Effector memory CD4-positive, alpha-beta T cell (primary cell): Measurements from ENCODE around the gene WDR33.

Experiments
- DNase-seq, 3 donors: peaks; one replicate each; pipeline ENCODE4 v3.0.0-alpha.2; 2020
- H3K27ac ChIP-seq: 2 replicates; pipeline ENCODE4 v1.7.0; 2013; ENCODE audit warnings: mild to moderate bottlenecking, low read length, moderate library complexity; ENCODE audit not compliant: insufficient read depth, poor library complexity, severe bottlenecking
- H3K27me3 ChIP-seq: replicated peaks from 2 replicates; pipeline ENCODE4 v1.7.0; 2013; ENCODE audit warnings: mild to moderate bottlenecking, low read length; ENCODE audit not compliant: insufficient read depth, control insufficient read depth, poor library complexity, severe bottlenecking
- H3K36me3 ChIP-seq: 2 replicates; pipeline ENCODE4 v1.7.0; 2013; ENCODE audit warnings: mild to moderate bottlenecking, low read length, moderate library complexity; ENCODE audit not compliant: control insufficient read depth, insufficient read depth
- H3K4me1 ChIP-seq: 2 replicates; pipeline ENCODE4 v1.7.0; 2013; ENCODE audit warnings: low read length, mild to moderate bottlenecking; ENCODE audit not compliant: control insufficient read depth, insufficient read depth, poor library complexity, severe bottlenecking
- H3K4me3 ChIP-seq: 2 replicates; pipeline ENCODE4 v1.7.0; 2013; ENCODE audit warnings: low read length, low read depth, mild to moderate bottlenecking; ENCODE audit not compliant: insufficient read depth, poor library complexity, severe bottlenecking
- H3K9me3 ChIP-seq: 2 replicates; pipeline ENCODE4 v1.7.0; 2013; ENCODE audit warnings: mild to moderate bottlenecking, low read length, moderate library complexity; ENCODE audit not compliant: control insufficient read depth

Gene WDR33

DNA sequence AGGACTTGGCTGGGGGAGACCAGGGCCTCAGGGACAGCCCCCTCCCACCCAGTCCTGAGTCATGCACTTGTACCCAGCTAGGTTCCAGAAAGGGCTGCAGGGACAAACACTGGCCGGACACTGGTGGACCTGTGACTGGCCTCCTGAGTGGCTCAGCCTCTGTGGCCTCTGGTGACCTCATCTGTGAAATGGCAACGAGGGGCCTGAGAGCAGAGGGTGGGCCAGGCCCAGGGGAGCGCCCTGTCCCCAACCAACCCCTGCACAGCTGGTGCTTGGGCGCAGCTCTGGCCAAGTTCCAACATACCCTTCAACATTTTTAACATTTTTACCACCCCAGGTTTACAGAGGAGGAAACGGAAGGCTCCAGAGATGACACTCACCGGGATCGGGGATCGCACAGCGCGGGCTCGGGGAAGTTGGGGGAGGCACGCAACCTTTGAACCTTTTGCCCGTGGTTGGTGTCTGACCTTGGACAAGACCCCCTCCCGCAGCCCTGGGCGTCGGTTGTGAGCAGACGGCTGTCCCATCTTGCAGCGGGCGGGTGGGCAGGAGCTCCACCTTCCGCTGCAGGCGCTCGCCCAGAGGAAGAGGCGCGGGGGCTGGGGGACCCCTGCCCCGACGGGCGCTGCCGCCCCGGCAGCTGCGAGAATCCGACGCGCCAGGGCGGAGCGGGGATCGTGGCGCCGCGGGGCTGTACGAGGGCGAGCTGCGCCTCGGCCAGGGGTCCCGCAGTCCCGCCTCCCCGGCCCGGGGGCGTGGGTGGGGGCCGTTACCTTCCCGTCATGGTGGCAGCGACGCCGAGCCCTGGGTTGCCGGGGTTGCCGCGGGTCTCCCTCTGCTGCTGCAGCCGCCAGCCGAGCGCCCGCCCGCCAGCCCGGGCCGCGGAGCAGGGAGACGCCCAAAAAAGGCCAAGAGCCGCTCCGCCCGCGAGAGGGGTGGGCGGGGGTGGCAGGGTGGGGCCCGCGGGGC is 136.4 kb downstream of the WDR33 start:
- Histone ChIP-seq H3K36me3 (no peaks in the 10 kb centered on the region), H3K4me1 (peaks cover 6% of the 10 kb centered on the region), H3K27me3 (peaks cover 19% of the 10 kb centered on the region), H3K27ac (no peak overlapping the region), H3K9me3 (no peaks in the 10 kb centered on the region), H3K4me3 (peak overlapping the region; percentile 39)
- no peak for DNase-seq

DNA sequence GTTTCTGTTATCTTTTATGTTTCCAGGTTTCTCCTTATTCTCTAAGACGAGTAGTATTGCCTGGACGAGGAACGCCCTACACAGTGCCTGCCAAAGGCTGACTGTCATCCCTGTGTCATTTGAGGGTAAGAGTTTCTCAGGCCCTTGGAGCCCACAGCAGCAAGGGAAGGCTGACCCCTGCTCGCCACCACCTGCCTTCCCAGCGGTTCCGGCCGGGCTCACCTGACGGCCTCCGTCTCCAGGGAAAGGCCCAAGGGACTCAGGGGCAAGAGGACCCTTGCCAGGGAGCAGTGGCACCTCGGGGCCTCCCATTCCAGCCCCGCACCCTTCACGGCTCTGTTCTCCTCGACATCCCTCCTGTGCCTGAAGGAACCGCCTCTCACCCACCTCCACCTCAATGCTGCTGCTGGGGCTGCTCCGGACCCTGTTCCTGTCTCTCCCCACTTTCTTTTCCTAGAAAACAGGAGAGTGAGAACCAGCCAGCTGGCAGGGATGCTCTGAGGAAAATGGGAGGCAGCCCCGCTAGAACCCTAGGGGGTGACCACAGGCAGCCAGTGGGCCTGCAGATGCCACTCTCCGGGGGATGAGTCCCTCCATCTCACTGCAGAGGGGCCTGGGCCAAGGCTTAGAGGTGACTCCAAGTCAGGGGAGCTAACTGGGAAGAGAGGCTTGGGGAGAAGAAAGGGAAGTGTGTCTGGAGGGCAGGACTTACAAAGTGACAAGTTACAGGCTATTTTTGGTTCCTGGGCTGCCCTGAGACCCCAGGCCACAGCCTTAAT is 137.5 kb downstream of the WDR33 start:
- no peaks in the 10 kb centered on the region for H3K36me3 ChIP-seq
- H3K27ac ChIP-seq, result no peak overlapping the region
- H3K9me3 ChIP-seq, result no peaks in the 10 kb centered on the region
- peaks cover 19% of the 10 kb centered on the region for H3K27me3 ChIP-seq
- no peak for DNase-seq
- no peak overlapping the region for H3K4me3 ChIP-seq
- H3K4me1 ChIP-seq, result peaks cover 6% of the 10 kb centered on the region

DNA sequence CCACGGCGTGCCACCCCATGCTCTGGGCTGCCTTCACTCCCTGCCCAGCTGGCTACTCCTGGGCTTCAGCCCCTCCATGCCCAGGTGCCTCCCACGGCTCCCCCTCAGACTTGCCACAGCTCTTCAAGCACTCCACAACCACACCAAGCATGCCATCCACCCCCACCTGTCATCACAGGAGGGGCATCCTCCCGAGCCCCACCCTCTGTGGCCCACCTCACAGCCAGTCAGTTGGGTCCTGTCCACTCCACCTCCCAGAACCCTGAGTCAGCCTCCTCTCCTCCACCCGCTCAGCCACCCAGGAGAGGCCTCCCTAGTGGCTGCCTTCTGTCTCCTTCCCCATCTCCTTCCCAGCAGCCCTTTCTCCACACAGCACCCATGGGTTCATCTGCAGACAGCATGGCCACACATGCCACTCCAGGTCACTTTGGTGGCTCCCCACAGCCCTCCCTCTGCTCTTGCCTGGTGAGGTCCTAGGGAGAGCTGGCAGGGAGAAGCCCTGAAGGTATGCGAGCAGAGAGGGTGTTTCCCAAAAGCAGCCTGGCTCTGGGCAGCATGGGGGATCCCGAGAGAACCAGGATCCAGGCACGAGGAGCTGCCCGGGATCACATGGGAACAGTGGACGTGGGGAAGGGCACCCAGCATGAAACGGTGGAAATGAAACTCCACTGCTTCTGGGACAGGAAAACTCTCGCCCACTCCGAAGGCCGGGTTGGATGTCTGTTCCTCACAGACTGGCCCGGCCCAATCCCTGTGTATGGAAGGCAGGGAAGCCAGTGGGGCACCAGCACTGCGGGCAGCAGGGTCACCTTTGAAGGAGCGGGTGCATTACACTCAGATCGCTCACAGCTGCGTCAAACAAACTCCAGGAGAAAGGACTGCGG is 138.4 kb downstream of the WDR33 start:
- no peak overlapping the region for H3K27ac ChIP-seq
- H3K9me3 ChIP-seq, result no peaks in the 10 kb centered on the region
- DNase-seq, result no peak
- peaks cover 19% of the 10 kb centered on the region for H3K27me3 ChIP-seq
- H3K4me1 ChIP-seq, result peaks cover 6% of the 10 kb centered on the region
- H3K36me3 ChIP-seq, result no peaks in the 10 kb centered on the region
- H3K4me3 ChIP-seq, result no peak overlapping the region

DNA sequence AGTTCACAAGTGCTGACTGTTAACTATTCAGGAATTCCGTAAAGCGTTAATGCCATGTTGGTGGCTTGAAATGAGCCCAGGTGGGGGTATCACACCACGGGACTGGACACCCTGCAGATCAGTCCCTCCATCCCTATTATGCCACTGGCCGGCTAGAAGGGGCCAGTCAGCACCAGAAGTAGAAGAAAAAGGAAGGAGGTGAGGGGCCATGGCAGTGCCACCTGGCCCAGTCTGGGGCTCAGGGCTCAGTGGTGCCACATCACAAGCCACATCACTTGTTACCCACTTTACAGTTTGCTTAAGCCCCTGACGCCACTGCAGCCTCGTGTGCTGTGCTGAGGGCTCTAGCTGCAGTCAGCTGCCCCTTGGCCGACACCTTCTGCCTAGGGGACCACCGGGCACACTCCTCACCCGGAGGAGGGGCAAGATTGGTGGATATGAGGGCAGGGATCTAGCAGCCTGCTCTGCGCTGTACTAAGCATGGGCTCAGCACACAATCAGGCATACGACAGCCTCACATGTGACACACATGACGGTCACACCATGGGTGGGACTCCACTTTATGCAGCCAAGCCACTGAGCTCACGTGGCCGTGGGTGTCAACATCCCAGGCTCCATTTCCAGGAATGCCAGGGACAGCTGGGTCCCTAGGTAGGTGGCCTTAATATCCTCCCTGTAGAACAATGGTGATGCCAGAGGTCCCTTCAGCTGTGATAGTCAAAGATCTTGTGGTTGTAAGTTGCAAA is 139.2 kb downstream of the WDR33 start:
- Histone ChIP-seq H3K4me3 (no peak overlapping the region), H3K27me3 (peaks cover 19% of the 10 kb centered on the region), H3K4me1 (peaks cover 6% of the 10 kb centered on the region), H3K27ac (no peak overlapping the region), H3K9me3 (no peaks in the 10 kb centered on the region), H3K36me3 (no peaks in the 10 kb centered on the region)
- DNase-seq, result no peak

DNA sequence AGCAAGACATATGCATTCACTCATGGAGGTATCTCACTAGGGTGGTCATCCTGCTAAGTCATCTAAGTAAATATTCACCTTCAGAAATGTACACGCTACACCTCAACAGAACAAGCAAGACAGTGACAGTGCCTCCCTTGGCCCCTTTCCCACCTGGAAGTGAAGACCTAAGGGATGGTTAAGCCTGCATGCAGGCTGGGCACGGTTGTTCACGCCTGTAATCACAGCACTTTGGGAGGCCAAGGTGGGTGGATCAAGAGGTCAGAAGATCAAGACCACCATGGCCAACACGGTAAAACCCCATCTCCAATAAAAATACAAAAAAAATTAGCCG is 140.0 kb downstream of the WDR33 start:
- Histone ChIP-seq H3K9me3 (no peaks in the 10 kb centered on the region), H3K4me1 (peaks cover 6% of the 10 kb centered on the region), H3K4me3 (no peak overlapping the region), H3K27ac (no peak overlapping the region), H3K27me3 (peaks cover 18% of the 10 kb centered on the region), H3K36me3 (no peaks in the 10 kb centered on the region)
- no peak for DNase-seq

DNA sequence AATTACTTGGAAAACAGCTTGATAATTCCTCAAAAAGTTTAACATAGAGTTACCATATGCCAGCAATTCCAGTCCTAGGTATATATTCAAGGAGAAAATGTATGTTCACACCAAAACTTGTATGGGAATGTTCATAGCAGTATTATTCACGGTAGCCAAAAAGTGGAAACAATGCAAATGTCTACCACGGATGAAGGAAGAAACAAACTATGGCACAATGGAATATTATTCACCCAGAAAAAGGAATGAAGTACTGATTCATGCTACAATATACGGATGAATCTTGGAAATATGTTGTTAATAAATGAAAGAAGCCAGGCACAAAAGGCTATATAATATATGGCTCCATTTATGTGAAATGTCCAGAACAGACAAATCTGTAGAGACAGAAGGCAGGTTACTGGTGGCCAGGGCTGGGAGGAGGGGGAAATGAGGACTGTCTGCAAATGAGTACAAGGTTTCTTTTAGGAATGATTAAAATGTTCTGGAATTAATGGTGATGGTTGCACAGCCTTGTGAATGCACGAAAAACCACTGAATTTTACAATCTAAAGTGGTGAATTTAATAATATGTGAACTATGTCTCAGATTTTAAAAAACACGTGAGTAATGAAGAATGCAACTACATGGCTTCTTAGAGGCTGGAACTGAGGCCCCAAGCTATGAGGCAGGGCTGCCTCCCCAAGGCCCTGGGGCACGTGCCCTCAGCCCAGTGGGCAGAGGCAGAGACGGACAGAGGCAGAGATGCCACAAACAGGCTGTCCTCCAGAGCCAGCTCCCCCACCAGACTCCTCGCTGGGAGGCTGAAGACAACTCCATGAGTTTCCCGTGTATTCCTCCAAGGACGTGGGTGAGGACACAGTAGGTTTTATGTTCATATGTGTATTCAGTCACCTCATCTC is 140.7 kb downstream of the WDR33 start:
- Histone ChIP-seq H3K4me1 (peaks cover 6% of the 10 kb centered on the region), H3K36me3 (no peaks in the 10 kb centered on the region), H3K27me3 (peaks cover 15% of the 10 kb centered on the region), H3K9me3 (no peaks in the 10 kb centered on the region), H3K27ac (no peak overlapping the region), H3K4me3 (no peak overlapping the region)
- DNase-seq, result no peak

DNA sequence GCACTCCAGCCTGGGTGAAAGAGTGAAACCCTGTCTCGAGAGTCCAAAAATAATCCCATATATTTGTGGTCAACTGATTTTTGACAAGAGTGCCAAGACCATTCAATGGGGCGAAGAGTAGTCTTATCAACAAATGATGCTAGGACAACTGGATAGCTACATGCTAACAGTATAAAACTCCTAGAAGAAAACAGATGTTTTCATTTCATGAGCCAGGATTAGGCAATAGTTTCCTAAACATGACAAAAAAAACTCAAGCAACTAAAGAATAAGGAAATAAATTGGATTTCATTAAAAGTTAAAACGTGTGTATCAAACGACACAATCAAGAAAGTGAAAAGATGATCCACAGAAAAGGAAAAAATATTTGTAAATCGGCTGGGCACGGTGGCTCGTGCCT is 141.9 kb downstream of the WDR33 start:
- Histone ChIP-seq H3K4me3 (no peak overlapping the region), H3K27me3 (peaks cover 19% of the 10 kb centered on the region)
- no peak for DNase-seq

DNA sequence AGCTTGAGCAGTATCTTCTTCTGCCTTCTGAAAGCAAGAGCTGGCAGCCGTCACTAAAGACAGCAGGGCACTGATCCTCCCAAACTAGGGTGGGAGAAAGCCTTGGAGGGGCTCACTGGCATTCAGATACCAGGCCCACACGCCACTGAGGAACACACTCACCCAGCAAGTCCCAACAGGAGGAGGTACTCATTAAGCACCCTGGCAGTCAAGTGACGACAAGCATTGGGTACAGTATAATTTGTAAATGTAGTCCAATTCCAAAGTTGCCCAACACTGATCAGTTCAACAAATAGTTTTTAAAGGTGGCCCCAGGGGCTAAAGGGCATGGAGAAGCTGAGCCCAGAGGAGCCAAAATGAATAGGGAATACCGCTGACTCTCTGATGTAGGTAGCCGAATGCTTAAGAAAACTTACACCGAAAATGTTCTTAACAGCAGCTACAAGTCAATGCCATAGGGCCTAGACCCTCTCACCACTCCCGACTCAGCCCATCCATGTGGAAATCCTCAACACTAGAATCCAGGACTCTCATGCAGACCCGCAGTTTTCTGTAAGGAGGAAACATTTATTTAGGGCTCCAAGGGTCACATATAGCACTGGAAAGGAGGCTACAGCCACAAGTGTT is 145.6 kb downstream of the WDR33 start:
- H3K27me3 ChIP-seq, result peaks cover 24% of the 10 kb centered on the region

More for the DNA sequence above, 141.9 kb downstream of the WDR33 start:
- no peaks in the 10 kb centered on the region for H3K9me3 ChIP-seq
- H3K4me1 ChIP-seq, result no peaks in the 10 kb centered on the region
- H3K27ac ChIP-seq, result no peak overlapping the region
- no peaks in the 10 kb centered on the region for H3K36me3 ChIP-seq

More for the DNA sequence above, 145.6 kb downstream of the WDR33 start:
- DNase-seq, result no peak
- no peaks in the 10 kb centered on the region for H3K9me3 ChIP-seq
- no peaks in the 10 kb centered on the region for H3K36me3 ChIP-seq
- H3K4me1 ChIP-seq, result no peaks in the 10 kb centered on the region
- H3K27ac ChIP-seq, result no peak overlapping the region
- H3K4me3 ChIP-seq, result no peak overlapping the region
